HG03520 (cell line): ENCODE measurements around the gene AMOTL2.
A peak's percentile ranks its signal among the peaks of the same experiment; 100 is the strongest.

Experiments used
- ATAC-seq: cut with Tn5 transposase; IDR thresholded peaks from one replicate; pipeline ENCODE4 v1.9.1; 2021; ENCODE audit warnings: mild to moderate bottlenecking, moderate library complexity; ENCODE audit not compliant: unreplicated experiment

The AMOTL2 gene

GRCh38 chr3:134318166-134318565 lies 56.1 kb downstream of the AMOTL2 start:
- ATAC-seq = no peak

GRCh38 chr3:134317106-134317947 lies 56.9 kb downstream of the AMOTL2 start:
- no peak for ATAC-seq

GRCh38 chr3:134315286-134316106 lies 58.8 kb downstream of the AMOTL2 start:
- no peak for ATAC-seq

- ATAC-seq = no peak
Observed at GRCh38 chr3:134314588-134315285, 59.5 kb downstream of the AMOTL2 start.

GRCh38 chr3:134313847-134314587 lies 60.2 kb downstream of the AMOTL2 start:
- ATAC-seq = no peak

GRCh38 chr3:134312873-134313846 lies 61.1 kb downstream of the AMOTL2 start:
- no peak for ATAC-seq

- no peak for ATAC-seq
Observed at GRCh38 chr3:134312072-134312872, 62.0 kb downstream of the AMOTL2 start.

GRCh38 chr3:134311693-134312071 lies 62.6 kb downstream of the AMOTL2 start:
- ATAC-seq = no peak

- ATAC-seq = no peak
Observed at GRCh38 chr3:134311265-134311664, 63.0 kb downstream of the AMOTL2 start.

- ATAC-seq = no peak
Observed at GRCh38 chr3:134309987-134310700, 64.1 kb downstream of the AMOTL2 start.

GRCh38 chr3:134308350-134308891 lies 65.8 kb downstream of the AMOTL2 start:
- peak; percentile 58 for ATAC-seq

- ATAC-seq = no peak
Observed at GRCh38 chr3:134307425-134307824, 66.8 kb downstream of the AMOTL2 start.

- ATAC-seq = no peak
Observed at GRCh38 chr3:134306320-134306719, 67.9 kb downstream of the AMOTL2 start.
